HL-60 (cell line): ENCODE data around the gene PRKD2.

Experiments used
- DNase-seq, 2 experiments: peaks; one replicate each; pipeline ENCODE4 v3.0.0-alpha.2; 2010 to 2020; ENCODE audit warnings: low read depth in 1 of 2, low spot score in 1 of 2
- H3K27ac ChIP-seq: fragments of 250-450 bp; sonication (Bioruptor Pico); replicated peaks from 2 replicates; pipeline ENCODE4 v1.5.1; 2020; ENCODE audit warnings: mild to moderate bottlenecking, moderate library complexity
- H3K27me3 ChIP-seq: fragments of 250-450 bp; sonication (Bioruptor Pico); 2 replicates; pipeline ENCODE4 v1.5.1; 2021; ENCODE audit warnings: mild to moderate bottlenecking, moderate library complexity; ENCODE audit not compliant: insufficient read depth, poor library complexity, severe bottlenecking
- H3K4me3 ChIP-seq: replicated peaks from 2 replicates; pipeline ENCODE4 v1.5.1; 2011; ENCODE audit warnings: mild to moderate bottlenecking, control low read depth, low read length; ENCODE audit not compliant: insufficient read depth
- GABPA ChIP-seq: IDR thresholded peaks from 2 replicates; pipeline ENCODE4 v1.6.1; 2012; ENCODE audit warnings: low read depth
- POLR2AphosphoS5 ChIP-seq: IDR thresholded peaks from 2 replicates; pipeline ENCODE4 v1.6.1; 2012; ENCODE audit warnings: low read depth
- SPI1 ChIP-seq: IDR thresholded peaks from 2 replicates; pipeline ENCODE4 v1.6.1; 2012; ENCODE audit warnings: low read depth, mild to moderate bottlenecking, borderline replicate concordance
- TF ChIP-seq, protein P1 (sequence below): IDR thresholded peaks from one replicate; pipeline ENCODE4 v1.5.1; 2011; ENCODE audit warnings: low read length, control low read depth, inconsistent platforms; ENCODE audit not compliant: insufficient read depth
- TF ChIP-seq, protein P2 (sequence below): IDR thresholded peaks from 2 replicates; pipeline ENCODE4 v1.6.1; 2012; ENCODE audit warnings: low read depth; ENCODE audit not compliant: insufficient replicate concordance

Gene PRKD2

DNA sequence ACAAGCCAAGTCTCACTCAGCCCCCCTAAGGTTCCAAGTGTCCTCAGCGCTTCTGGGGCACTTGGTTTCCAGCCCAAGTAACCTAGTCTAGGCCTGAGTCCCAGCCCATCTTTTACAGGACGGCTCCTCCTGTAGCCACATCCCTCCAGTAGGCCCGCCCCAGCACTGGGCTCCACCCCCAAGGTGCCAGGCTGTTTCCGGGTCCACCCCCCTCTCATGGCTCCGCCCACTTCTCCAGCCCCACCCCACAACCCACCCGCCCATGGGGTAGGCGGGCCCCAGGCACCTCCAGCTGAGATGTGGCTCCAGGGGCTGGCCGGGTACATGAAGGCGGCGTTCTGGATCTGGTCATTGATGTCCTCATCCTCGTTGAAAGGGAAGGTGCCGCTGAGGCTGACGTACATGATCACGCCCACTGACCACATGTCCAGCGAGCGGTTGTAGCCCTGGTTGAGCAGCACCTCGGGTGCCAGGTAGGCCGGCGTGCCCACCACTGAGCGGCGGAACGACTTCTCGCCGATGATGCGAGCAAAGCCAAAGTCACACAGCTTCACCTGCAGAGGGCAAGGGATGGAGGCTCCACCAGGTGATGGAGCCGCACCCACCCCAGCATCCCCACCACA lies 38.7 kb downstream of the PRKD2 start:
- DNase-seq, result no peak
- Histone ChIP-seq H3K27me3 (no peaks in the 10 kb centered on the region), H3K27ac (no peak overlapping the region), H3K4me3 (no peak overlapping the region)
- TF ChIP-seq GABPA (no peak), SPI1 (no peak), POLR2AphosphoS5 (no peak)
- TF ChIP-seq, protein P1, sequence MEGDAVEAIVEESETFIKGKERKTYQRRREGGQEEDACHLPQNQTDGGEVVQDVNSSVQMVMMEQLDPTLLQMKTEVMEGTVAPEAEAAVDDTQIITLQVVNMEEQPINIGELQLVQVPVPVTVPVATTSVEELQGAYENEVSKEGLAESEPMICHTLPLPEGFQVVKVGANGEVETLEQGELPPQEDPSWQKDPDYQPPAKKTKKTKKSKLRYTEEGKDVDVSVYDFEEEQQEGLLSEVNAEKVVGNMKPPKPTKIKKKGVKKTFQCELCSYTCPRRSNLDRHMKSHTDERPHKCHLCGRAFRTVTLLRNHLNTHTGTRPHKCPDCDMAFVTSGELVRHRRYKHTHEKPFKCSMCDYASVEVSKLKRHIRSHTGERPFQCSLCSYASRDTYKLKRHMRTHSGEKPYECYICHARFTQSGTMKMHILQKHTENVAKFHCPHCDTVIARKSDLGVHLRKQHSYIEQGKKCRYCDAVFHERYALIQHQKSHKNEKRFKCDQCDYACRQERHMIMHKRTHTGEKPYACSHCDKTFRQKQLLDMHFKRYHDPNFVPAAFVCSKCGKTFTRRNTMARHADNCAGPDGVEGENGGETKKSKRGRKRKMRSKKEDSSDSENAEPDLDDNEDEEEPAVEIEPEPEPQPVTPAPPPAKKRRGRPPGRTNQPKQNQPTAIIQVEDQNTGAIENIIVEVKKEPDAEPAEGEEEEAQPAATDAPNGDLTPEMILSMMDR, result no peak
- TF ChIP-seq, protein P2, sequence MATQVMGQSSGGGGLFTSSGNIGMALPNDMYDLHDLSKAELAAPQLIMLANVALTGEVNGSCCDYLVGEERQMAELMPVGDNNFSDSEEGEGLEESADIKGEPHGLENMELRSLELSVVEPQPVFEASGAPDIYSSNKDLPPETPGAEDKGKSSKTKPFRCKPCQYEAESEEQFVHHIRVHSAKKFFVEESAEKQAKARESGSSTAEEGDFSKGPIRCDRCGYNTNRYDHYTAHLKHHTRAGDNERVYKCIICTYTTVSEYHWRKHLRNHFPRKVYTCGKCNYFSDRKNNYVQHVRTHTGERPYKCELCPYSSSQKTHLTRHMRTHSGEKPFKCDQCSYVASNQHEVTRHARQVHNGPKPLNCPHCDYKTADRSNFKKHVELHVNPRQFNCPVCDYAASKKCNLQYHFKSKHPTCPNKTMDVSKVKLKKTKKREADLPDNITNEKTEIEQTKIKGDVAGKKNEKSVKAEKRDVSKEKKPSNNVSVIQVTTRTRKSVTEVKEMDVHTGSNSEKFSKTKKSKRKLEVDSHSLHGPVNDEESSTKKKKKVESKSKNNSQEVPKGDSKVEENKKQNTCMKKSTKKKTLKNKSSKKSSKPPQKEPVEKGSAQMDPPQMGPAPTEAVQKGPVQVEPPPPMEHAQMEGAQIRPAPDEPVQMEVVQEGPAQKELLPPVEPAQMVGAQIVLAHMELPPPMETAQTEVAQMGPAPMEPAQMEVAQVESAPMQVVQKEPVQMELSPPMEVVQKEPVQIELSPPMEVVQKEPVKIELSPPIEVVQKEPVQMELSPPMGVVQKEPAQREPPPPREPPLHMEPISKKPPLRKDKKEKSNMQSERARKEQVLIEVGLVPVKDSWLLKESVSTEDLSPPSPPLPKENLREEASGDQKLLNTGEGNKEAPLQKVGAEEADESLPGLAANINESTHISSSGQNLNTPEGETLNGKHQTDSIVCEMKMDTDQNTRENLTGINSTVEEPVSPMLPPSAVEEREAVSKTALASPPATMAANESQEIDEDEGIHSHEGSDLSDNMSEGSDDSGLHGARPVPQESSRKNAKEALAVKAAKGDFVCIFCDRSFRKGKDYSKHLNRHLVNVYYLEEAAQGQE, result no peak

- no peak overlapping the region for H3K4me3 ChIP-seq
- no peak overlapping the region for H3K27ac ChIP-seq
- no peak for DNase-seq
Measured at GRCh38 chr19:46674416-46675178, 42.3 kb downstream of the PRKD2 start.

DNA sequence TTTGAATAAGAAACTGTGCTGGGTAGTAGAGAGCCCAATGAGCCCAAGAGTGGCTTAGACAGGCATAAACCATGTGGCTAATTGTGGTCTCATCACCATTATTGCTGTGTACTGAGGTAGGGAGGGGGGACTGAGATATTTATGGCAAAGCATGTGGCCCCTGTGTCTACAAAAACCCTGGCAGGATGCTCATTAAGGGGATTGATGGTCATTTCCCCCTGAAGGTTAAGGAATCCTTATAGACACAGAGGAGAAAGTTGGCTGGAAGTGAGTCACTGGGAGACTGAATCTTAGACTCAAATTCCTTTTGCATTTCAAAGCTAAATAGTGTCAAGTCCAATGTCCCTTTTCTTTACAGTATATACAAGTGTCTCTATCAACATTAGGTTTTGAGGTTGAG lies 46.1 kb downstream of the PRKD2 start:
- DNase-seq, result no peak
- no peak overlapping the region for H3K27ac ChIP-seq
- no peaks in the 10 kb centered on the region for H3K27me3 ChIP-seq
- H3K4me3 ChIP-seq, result no peak overlapping the region
- no peak for TF ChIP-seq GABPA
- TF ChIP-seq, protein P2, result no peak
- no peak for TF ChIP-seq POLR2AphosphoS5
- TF ChIP-seq, protein P1, result no peak
- TF ChIP-seq SPI1, result no peak

More at GRCh38 chr19:46674416-46675178, 42.3 kb downstream of the PRKD2 start:
- H3K27me3 ChIP-seq, result no peaks in the 10 kb centered on the region
- TF ChIP-seq, protein P2, result no peak
- no peak for TF ChIP-seq GABPA
- no peak for TF ChIP-seq POLR2AphosphoS5
- TF ChIP-seq, protein P1, result no peak
- TF ChIP-seq SPI1, result no peak
